Loucy (cell line): ENCODE measurements around the gene NFASC.

Experiments used
- H2AFZ ChIP-seq: fragments of 200-600 bp; sonication (generic); 2 replicates; pipeline ENCODE4 v1.6.0; 2016; ENCODE audit warnings: antibody characterized with exemption, mild to moderate bottlenecking, low read length, moderate library complexity
- H3F3A ChIP-seq: fragments of 200-600 bp; 2 replicates; pipeline ENCODE4 v1.6.0; 2016; ENCODE audit warnings: antibody characterized with exemption, low read depth, mild to moderate bottlenecking
- H3K27me3 ChIP-seq: fragments of 200-600 bp; sonication (generic); 2 replicates; pipeline ENCODE4 v1.6.1; 2014; ENCODE audit warnings: low read length, mild to moderate bottlenecking; ENCODE audit not compliant: insufficient read depth, poor library complexity, severe bottlenecking
- H3K36me3 ChIP-seq: fragments of 200-600 bp; sonication (generic); 2 replicates; pipeline ENCODE4 v1.6.1; 2016; ENCODE audit warnings: low read length; ENCODE audit not compliant: insufficient read depth
- H3K4me1 ChIP-seq: fragments of 200-600 bp; sonication (generic); 2 replicates; pipeline ENCODE4 v1.5.1; 2014; ENCODE audit warnings: low read length, mild to moderate bottlenecking; ENCODE audit not compliant: insufficient read depth, poor library complexity, severe bottlenecking
- H3K4me2 ChIP-seq: fragments of 200-600 bp; sonication (generic); 2 replicates; pipeline ENCODE4 v1.6.0; 2014; ENCODE audit warnings: antibody characterized with exemption, low read length, low read depth, mild to moderate bottlenecking; ENCODE audit not compliant: poor library complexity, severe bottlenecking
- H3K4me3 ChIP-seq: fragments of 200-600 bp; sonication (generic); 2 replicates; pipeline ENCODE4 v1.5.1; 2014; ENCODE audit warnings: low read length, mild to moderate bottlenecking, mixed read lengths; ENCODE audit not compliant: poor library complexity, severe bottlenecking
- H3K79me2 ChIP-seq: fragments of 200-600 bp; sonication (generic); 2 replicates; pipeline ENCODE4 v1.6.1; 2014; ENCODE audit warnings: low read length; ENCODE audit not compliant: insufficient read depth
- H3K9ac ChIP-seq: fragments of 200-600 bp; sonication (generic); 2 replicates; pipeline ENCODE4 v1.6.0; 2014; ENCODE audit warnings: mild to moderate bottlenecking, low read depth, low read length, moderate library complexity; ENCODE audit not compliant: poor library complexity, severe bottlenecking
- H3K9me2 ChIP-seq: fragments of 200-600 bp; sonication (generic); replicated peaks from 2 replicates; pipeline ENCODE4 v1.6.1; 2016; ENCODE audit warnings: low read depth, low read length, mixed read lengths
- H3K9me3 ChIP-seq: fragments of 200-600 bp; sonication (generic); 2 replicates; pipeline ENCODE4 v1.6.1; 2014; ENCODE audit warnings: mild to moderate bottlenecking, antibody characterized with exemption, low read length, low read depth; ENCODE audit not compliant: insufficient read depth
- H4K20me1 ChIP-seq: fragments of 200-600 bp; sonication (generic); 2 replicates; pipeline ENCODE4 v1.6.0; 2014; ENCODE audit warnings: antibody characterized with exemption, low read length, mild to moderate bottlenecking; ENCODE audit not compliant: insufficient read depth, poor library complexity, severe bottlenecking
- CTCF ChIP-seq: fragments of 200-600 bp; sonication (generic); conservative IDR thresholded peaks from 2 replicates; pipeline ENCODE4 v1.5.1; 2014; ENCODE audit warnings: mild to moderate bottlenecking, antibody characterized with exemption, low read length
- EZH2phosphoT487 ChIP-seq: fragments of 200-600 bp; IDR thresholded peaks from 2 replicates; pipeline ENCODE4 v1.6.1; 2018; ENCODE audit warnings: antibody characterized with exemption, mild to moderate bottlenecking, moderate library complexity, borderline replicate concordance

The NFASC gene

GRCh38 chr1:204869097-204869496 is 1.6 kb upstream of the NFASC start:
- no peak overlapping the region for H3K4me3 ChIP-seq
- TF ChIP-seq EZH2phosphoT487 (no peak), CTCF (no peak)
- no peaks in the 10 kb centered on the region for H3K27me3 ChIP-seq
- H3F3A ChIP-seq: no peaks in the 10 kb centered on the region
- H3K9me2 ChIP-seq: no peaks in the 10 kb centered on the region
- no peaks in the 10 kb centered on the region for H3K79me2 ChIP-seq
- no peaks in the 10 kb centered on the region for H3K36me3 ChIP-seq
- no peaks in the 10 kb centered on the region for H3K4me1 ChIP-seq
- H3K4me2 ChIP-seq: no peak overlapping the region
- H2AFZ ChIP-seq: no peak overlapping the region
- H3K9me3 ChIP-seq: no peaks in the 10 kb centered on the region
- no peaks in the 10 kb centered on the region for H4K20me1 ChIP-seq
- no peak overlapping the region for H3K9ac ChIP-seq

GRCh38 chr1:204871405-204872037 is 859 bp downstream of the NFASC start:
- H3F3A ChIP-seq: no peaks in the 10 kb centered on the region
- H3K9ac ChIP-seq: no peak overlapping the region
- no peak overlapping the region for H3K4me3 ChIP-seq
- no peaks in the 10 kb centered on the region for H3K79me2 ChIP-seq
- H3K27me3 ChIP-seq: no peaks in the 10 kb centered on the region
- TF ChIP-seq EZH2phosphoT487 (no peak), CTCF (no peak)
- no peaks in the 10 kb centered on the region for H3K36me3 ChIP-seq
- H3K9me2 ChIP-seq: no peaks in the 10 kb centered on the region
- H4K20me1 ChIP-seq: no peaks in the 10 kb centered on the region
- H3K4me2 ChIP-seq: no peak overlapping the region
- H3K9me3 ChIP-seq: no peaks in the 10 kb centered on the region
- H2AFZ ChIP-seq: no peak overlapping the region
- no peaks in the 10 kb centered on the region for H3K4me1 ChIP-seq

GRCh38 chr1:204872262-204872881 is 1.7 kb downstream of the NFASC start:
- H3K4me2 ChIP-seq: no peak overlapping the region

More at GRCh38 chr1:204872262-204872881, 1.7 kb downstream of the NFASC start:
- Histone ChIP-seq H4K20me1 (no peaks in the 10 kb centered on the region), H3F3A (no peaks in the 10 kb centered on the region), H3K79me2 (no peaks in the 10 kb centered on the region), H3K9me3 (no peaks in the 10 kb centered on the region), H3K27me3 (no peaks in the 10 kb centered on the region), H3K9ac (no peak overlapping the region), H3K4me1 (no peaks in the 10 kb centered on the region), H2AFZ (no peak overlapping the region), H3K4me3 (no peak overlapping the region), H3K36me3 (no peaks in the 10 kb centered on the region), H3K9me2 (no peaks in the 10 kb centered on the region)
- TF ChIP-seq CTCF (no peak), EZH2phosphoT487 (no peak)
